ENCODE data around the gene TIPARP.

- TF ChIP-seq CTCF (conservative IDR thresholded peaks at IDR 0.05; ENCODE audit: low read length) (no peak), EZH2phosphoT487 (IDR thresholded peaks at IDR 0.05; ENCODE audit: borderline replicate concordance, low read depth, low read length) (no peak)
Measured at GRCh38 chr3:156664011-156664830, 10.2 kb upstream of the TIPARP start.

Measured in OCI-LY7 (cell line).